Gastrocnemius medialis (tissue), 4 donors: ENCODE results near the gene SYT14. TPM values are rescaled to one million over a fixed set of nuclear protein-coding genes. Genes with fewer than 3 reads are reported as not detected.
"Not testable (repeated sequence)": the region's sequence is repeated elsewhere in the genome, so short reads cannot be mapped to it uniquely, and the experiment has no call there.

ENCODE experiments used
- ATAC-seq, 2 donors: fragments of 150-250 bp; one replicate each; pipeline ENCODE4 v1.9.1; 2016
- DNase-seq, 2 donors: peaks; one replicate each; pipeline ENCODE4 v3.0.0-alpha.2; 2019
- H3K27ac ChIP-seq, 4 donors: fragments of 200-600 bp; sonication (generic); 1 replicate in 1 of 4; 2 replicates in 3 of 4; pipeline ENCODE4 v1.5.1; 2016 to 2018; ENCODE audit warnings: mild to moderate bottlenecking in 2 of 4, moderate library complexity in 1 of 4
- H3K27me3 ChIP-seq, 3 donors: fragments of 200-600 bp; sonication (generic) in 2 of 3; 1 replicate in 1 of 3; 2 replicates in 2 of 3; pipeline versions ENCODE4 v1.5.1 to v1.6.0; 2016 to 2019; ENCODE audit warnings: mild to moderate bottlenecking in 1 of 3, moderate library complexity in 1 of 3
- H3K36me3 ChIP-seq, 2 donors: fragments of 200-600 bp; sonication (generic) in 1 of 2; one replicate each; pipeline ENCODE4 v1.5.1; 2017 to 2018
- H3K4me1 ChIP-seq, 2 donors: fragments of 200-600 bp; sonication (generic) in 1 of 2; one replicate each; pipeline ENCODE4 v1.5.1; 2016 to 2017; ENCODE audit warnings: mild to moderate bottlenecking in 2 of 2
- H3K4me3 ChIP-seq, 4 donors: fragments of 200-600 bp; sonication (generic) in 3 of 4; 1 replicate in 1 of 4; 2 replicates in 3 of 4; pipeline ENCODE4 v1.5.1; 2016 to 2019; ENCODE audit warnings: mild to moderate bottlenecking in 2 of 4
- H3K9me3 ChIP-seq, 3 donors: fragments of 200-600 bp; sonication (generic) in 2 of 3; 1 replicate in 1 of 3; 2 replicates in 2 of 3; pipeline ENCODE4 v1.5.1; 2016 to 2019
- POLR2A ChIP-seq, 2 donors: fragments of 450-650 bp; IDR thresholded peaks; one replicate each; pipeline ENCODE4 v1.6.1; 2017; ENCODE audit warnings: antibody characterized with exemption in 2 of 2, mild to moderate bottlenecking in 2 of 2, moderate library complexity in 2 of 2
- in situ Hi-C, 4 donors: fragments of 200-750 bp; cut with MboI; loops; one replicate each; pipeline versions ENCODE4 v1.15.0 to v1.8.0; 2017; ENCODE audit warnings: low sequenced_read_pairs in 4 of 4
- intact Hi-C: fragments of 100-400 bp; cut with DNase I; formaldehyde crosslinking; loops from one replicate; pipeline ENCODE4 v1.15.1; 2023; ENCODE audit warnings: low total_unique reads
- total RNA-seq, 4 donors: library from RNA; depleted of rRNA; stranded (reverse); fragments of >200 nt; gene quantifications; one replicate each; pipeline versions ENCODE4 v1.1.0 to v1.2.3, GENCODE V29; 2016
- TF ChIP-seq, protein P1 (sequence below), 5 experiments: fragments of 450-650 bp in 3 of 5; fragments of 200-600 bp in 2 of 5; sonication (generic) in 2 of 5; IDR thresholded peaks in 4 of 5; conservative IDR thresholded peaks in 1 of 5; 1 replicate in 4 of 5; 2 replicates in 1 of 5; pipeline ENCODE4 v1.5.1; 2016 to 2019; ENCODE audit warnings: antibody characterized with exemption in 5 of 5, mild to moderate bottlenecking in 3 of 5, moderate library complexity in 3 of 5

SYT14 gene
- total RNA-seq, 4 donors from 2014 or later, result 0.05 to 1.1 (median 0.11) TPM; not detected in 1

DNA sequence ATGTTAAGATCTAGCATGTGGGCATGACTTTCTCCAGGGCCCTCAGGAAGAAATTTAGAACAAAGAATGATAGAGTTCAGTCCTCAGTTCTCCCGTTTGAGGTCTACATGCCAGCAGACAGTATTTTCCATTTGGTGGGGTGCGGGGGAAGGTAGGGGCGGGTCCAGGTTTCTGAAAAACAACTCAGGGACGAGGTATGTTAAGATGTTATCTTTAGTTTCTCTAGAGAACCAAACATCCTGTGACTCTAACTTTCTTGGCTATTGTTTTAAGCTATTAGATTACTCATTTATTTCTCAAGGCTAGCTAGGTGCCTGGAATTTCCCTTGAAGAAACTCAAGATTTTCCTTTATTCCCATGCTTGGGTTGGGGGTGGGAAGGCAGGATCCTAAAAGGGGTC, 42.3 kb upstream of the SYT14 start:
- no peaks in the 10 kb centered on the region for H3K9me3 ChIP-seq
- DNase-seq (no peak), ATAC-seq (no peak)
- H3K36me3 ChIP-seq, result no peaks in the 10 kb centered on the region
- intact Hi-C loops, result no loop called here
- H3K27ac ChIP-seq, result no peak overlapping the region
- no peaks in the 10 kb centered on the region for H3K27me3 ChIP-seq
- H3K4me1 ChIP-seq, result no peaks in the 10 kb centered on the region
- TF ChIP-seq, protein P1, sequence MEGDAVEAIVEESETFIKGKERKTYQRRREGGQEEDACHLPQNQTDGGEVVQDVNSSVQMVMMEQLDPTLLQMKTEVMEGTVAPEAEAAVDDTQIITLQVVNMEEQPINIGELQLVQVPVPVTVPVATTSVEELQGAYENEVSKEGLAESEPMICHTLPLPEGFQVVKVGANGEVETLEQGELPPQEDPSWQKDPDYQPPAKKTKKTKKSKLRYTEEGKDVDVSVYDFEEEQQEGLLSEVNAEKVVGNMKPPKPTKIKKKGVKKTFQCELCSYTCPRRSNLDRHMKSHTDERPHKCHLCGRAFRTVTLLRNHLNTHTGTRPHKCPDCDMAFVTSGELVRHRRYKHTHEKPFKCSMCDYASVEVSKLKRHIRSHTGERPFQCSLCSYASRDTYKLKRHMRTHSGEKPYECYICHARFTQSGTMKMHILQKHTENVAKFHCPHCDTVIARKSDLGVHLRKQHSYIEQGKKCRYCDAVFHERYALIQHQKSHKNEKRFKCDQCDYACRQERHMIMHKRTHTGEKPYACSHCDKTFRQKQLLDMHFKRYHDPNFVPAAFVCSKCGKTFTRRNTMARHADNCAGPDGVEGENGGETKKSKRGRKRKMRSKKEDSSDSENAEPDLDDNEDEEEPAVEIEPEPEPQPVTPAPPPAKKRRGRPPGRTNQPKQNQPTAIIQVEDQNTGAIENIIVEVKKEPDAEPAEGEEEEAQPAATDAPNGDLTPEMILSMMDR (IDR thresholded peaks at IDR 0.05 in 4 of 5, conservative IDR thresholded peaks at IDR 0.05 in 1 of 5), result no peak
- no peak for TF ChIP-seq POLR2A (IDR thresholded peaks at IDR 0.05)
- in situ Hi-C loops, result no loop called here
- H3K4me3 ChIP-seq, result no peak overlapping the region

DNA sequence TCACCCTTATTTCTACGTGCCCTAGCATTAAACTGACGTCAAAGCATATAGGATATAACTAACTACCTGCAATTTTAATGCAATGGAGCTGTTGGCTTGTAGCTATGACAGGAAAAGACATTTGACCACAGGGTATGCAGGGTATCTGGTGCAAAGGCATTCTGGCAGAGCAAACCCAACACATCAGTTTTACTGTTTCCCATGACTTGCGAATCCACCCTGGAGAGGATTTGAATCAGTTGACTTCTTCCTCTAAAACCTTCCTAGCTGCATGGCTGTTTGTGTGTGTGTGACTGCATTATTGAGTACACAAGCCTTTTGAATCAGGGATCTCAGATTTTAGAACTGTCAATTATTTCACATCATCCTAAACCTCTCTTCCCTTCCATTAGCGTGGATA, 41.7 kb upstream of the SYT14 start:
- TF ChIP-seq, protein P1 (IDR thresholded peaks at IDR 0.05 in 4 of 5, conservative IDR thresholded peaks at IDR 0.05 in 1 of 5), result no peak
- TF ChIP-seq POLR2A (IDR thresholded peaks at IDR 0.05), result no peak
- in situ Hi-C loops, result no loop called here

DNA sequence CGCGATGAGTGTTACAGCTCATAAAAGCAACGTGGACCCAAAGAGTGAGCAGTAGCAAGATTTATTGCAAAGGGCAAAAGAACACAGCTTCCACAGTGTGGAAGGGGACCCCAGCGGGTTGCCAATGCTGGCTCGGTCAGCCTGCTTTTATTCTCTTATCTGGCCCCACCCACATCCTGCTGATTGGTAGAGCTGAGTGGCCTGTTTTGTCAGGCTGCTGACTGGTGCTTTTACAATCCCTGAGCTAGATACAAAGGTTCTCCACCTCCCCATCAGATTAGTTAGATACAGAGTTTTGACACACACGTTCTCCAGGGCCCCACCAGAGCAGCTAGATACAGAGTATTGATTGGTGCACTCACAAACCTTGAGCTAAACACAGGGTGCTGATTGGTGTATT, 39.7 kb upstream of the SYT14 start:
- intact Hi-C loops, H3K9me3 ChIP-seq, H3K4me1 ChIP-seq, H3K4me3 ChIP-seq, H3K27me3 ChIP-seq, H3K36me3 ChIP-seq, in situ Hi-C loops, H3K27ac ChIP-seq, DNase-seq, ATAC-seq: not testable (repeated sequence)

More for the DNA sequence above, 41.7 kb upstream of the SYT14 start:
- Histone ChIP-seq H3K36me3 (no peaks in the 10 kb centered on the region), H3K27me3 (no peaks in the 10 kb centered on the region), H3K9me3 (no peaks in the 10 kb centered on the region), H3K4me3 (no peak overlapping the region), H3K4me1 (no peaks in the 10 kb centered on the region), H3K27ac (no peak overlapping the region)
- ATAC-seq, result no peak
- no peak for DNase-seq
- intact Hi-C loops, result no loop called here

DNA sequence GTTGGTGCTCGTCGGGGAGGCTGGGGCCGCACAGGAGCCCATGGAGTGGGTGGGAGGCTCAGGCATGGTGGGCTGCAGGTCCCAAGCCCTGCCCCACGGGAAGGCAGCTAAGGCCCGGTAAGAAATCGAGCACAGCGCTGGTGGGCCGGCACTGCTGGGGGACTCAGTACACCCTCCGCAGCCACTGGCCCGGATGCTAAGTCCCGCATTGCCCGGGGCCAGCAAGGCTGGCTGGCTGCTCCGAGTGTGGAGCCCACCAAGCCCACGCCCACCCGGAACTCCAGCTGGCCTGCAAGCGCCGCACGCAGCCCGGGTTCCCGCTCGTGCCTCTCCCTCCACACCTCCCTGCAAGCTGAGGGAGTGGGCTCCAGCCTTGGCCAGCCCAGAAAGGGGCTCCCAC, 39.2 kb upstream of the SYT14 start:
- H3K4me1 ChIP-seq, ATAC-seq, DNase-seq, intact Hi-C loops, H3K36me3 ChIP-seq, H3K9me3 ChIP-seq, in situ Hi-C loops, H3K27ac ChIP-seq, H3K4me3 ChIP-seq, H3K27me3 ChIP-seq: not testable (repeated sequence)

DNA sequence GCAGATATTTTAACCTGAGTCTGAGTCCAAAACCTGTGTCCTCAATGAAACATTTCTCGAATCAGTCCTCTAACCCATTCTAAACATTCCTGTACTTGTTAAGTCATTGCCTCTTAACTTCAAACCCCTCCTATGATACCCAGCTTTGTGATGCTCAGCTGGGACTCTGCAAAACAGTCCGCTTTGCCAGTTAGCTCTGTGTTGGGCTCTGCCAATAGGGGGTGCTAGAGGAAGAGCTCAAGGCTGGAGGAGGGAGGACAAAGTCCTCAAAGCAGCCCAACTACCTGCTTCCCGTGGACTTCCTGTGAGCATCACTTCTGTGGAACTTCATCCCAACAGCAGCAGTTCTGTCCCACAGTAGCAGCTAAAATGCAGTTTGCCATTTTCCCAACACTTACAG, 38.1 kb upstream of the SYT14 start:
- Histone ChIP-seq H3K9me3 (no peaks in the 10 kb centered on the region), H3K4me3 (no peak overlapping the region), H3K36me3 (no peaks in the 10 kb centered on the region), H3K27ac (no peak overlapping the region), H3K27me3 (no peaks in the 10 kb centered on the region), H3K4me1 (no peaks in the 10 kb centered on the region)
- ATAC-seq (no peak), DNase-seq (no peak)
- in situ Hi-C loops, result no loop called here
- intact Hi-C loops, result no loop called here
- no peak for TF ChIP-seq POLR2A (IDR thresholded peaks at IDR 0.05)
- TF ChIP-seq, protein P1 (IDR thresholded peaks at IDR 0.05 in 4 of 5, conservative IDR thresholded peaks at IDR 0.05 in 1 of 5), result no peak

DNA sequence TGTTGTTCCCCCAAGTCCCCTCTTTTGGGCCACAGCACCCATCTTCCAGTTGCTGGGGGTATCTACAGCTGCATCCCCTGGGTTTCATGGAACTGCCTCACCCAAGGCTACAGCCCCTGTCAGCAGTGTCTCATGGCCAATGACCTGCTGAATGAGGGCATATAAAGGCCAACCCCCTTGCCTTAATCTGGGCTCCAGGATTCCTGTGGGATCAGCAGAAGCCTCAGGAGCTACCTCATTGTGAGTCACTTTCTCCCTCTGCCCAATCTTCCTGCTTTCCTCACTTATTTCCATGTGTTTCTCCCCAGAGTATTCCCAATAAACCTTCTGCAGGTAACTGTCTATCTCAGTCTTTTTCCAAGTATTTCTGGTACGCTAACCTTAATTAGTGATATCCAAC, 37.3 kb upstream of the SYT14 start:
- intact Hi-C loops, result no loop called here
- ATAC-seq (no peak), DNase-seq (no peak)
- H3K27ac ChIP-seq, result no peak overlapping the region
- in situ Hi-C loops, result no loop called here
- TF ChIP-seq, protein P1 (IDR thresholded peaks at IDR 0.05 in 4 of 5, conservative IDR thresholded peaks at IDR 0.05 in 1 of 5), result no peak
- no peak for TF ChIP-seq POLR2A (IDR thresholded peaks at IDR 0.05)
- no peak overlapping the region for H3K4me3 ChIP-seq
- H3K27me3 ChIP-seq, result no peaks in the 10 kb centered on the region
- no peaks in the 10 kb centered on the region for H3K9me3 ChIP-seq
- H3K4me1 ChIP-seq, result no peaks in the 10 kb centered on the region
- no peaks in the 10 kb centered on the region for H3K36me3 ChIP-seq
